ENCODE results near the gene PIAS1.

GRCh38 chr15:68220489-68220888 is 166.4 kb downstream of the PIAS1 start:
- TF ChIP-seq CTCF (IDR thresholded peaks at IDR 0.05) (no peak), POLR2A (IDR thresholded peaks at IDR 0.05) (no peak), EP300 (IDR thresholded peaks at IDR 0.05) (no peak)

All from tibial nerve (tissue), 4 donors.